Liver (tissue), 9 donors: ENCODE data around the gene ZNF831. TPM values are rescaled to one million over a fixed set of nuclear protein-coding genes. Genes with fewer than 3 reads are reported as not detected.

Experiments used
- DNase-seq: peaks from one replicate; pipeline ENCODE4 v3.0.0-alpha.2; 2017; ENCODE audit warnings: low spot score
- H3K27ac ChIP-seq, 2 donors: one replicate each; pipeline ENCODE4 v1.7.0; 2013; ENCODE audit warnings: inconsistent platforms in 2 of 2, low read length in 2 of 2, control low read depth in 1 of 2, low read depth in 1 of 2, mild to moderate bottlenecking in 1 of 2
- H3K27me3 ChIP-seq, 4 donors: one replicate each; pipeline versions ENCODE4 v1.6.1 to v1.7.0; 2013; ENCODE audit warnings: low read length in 3 of 4, inconsistent platforms in 1 of 4, mild to moderate bottlenecking in 1 of 4, moderate library complexity in 1 of 4; ENCODE audit not compliant: control insufficient read depth in 4 of 4, insufficient read depth in 4 of 4
- H3K36me3 ChIP-seq, 4 donors: one replicate each; pipeline versions ENCODE4 v1.6.1 to v1.7.0; 2013; ENCODE audit warnings: low read length in 3 of 4, mild to moderate bottlenecking in 3 of 4, low read depth in 1 of 4, moderate library complexity in 1 of 4; ENCODE audit not compliant: control insufficient read depth in 4 of 4, insufficient read depth in 3 of 4
- H3K4me1 ChIP-seq, 4 donors: one replicate each; pipeline versions ENCODE4 v1.6.1 to v1.7.0; 2013; ENCODE audit warnings: low read length in 3 of 4, mild to moderate bottlenecking in 3 of 4, moderate library complexity in 1 of 4; ENCODE audit not compliant: control insufficient read depth in 4 of 4, insufficient read depth in 4 of 4
- H3K4me3 ChIP-seq, 3 donors: one replicate each; pipeline versions ENCODE4 v1.6.1 to v1.7.0; 2013; ENCODE audit warnings: low read length in 3 of 3, control low read depth in 1 of 3, low read depth in 1 of 3, mild to moderate bottlenecking in 1 of 3
- H3K9ac ChIP-seq, 2 donors: one replicate each; pipeline ENCODE4 v1.7.0; 2013; ENCODE audit warnings: low read length in 2 of 2, mild to moderate bottlenecking in 2 of 2, moderate library complexity in 2 of 2, control low read depth in 1 of 2, low read depth in 1 of 2
- H3K9me3 ChIP-seq, 4 donors: one replicate each; pipeline versions ENCODE4 v1.6.1 to v1.7.0; 2013; ENCODE audit warnings: low read length in 3 of 4; ENCODE audit not compliant: control insufficient read depth in 4 of 4
- EGR1 ChIP-seq, 2 donors: IDR thresholded peaks; 2 replicates each; pipeline ENCODE4 v1.6.1; 2016 to 2018; ENCODE audit warnings: antibody characterized with exemption in 2 of 2, low read depth in 2 of 2
- FOXA1 ChIP-seq: IDR thresholded peaks from 2 replicates; pipeline ENCODE4 v1.6.1; 2016; ENCODE audit warnings: antibody characterized with exemption
- FOXA2 ChIP-seq: IDR thresholded peaks from 2 replicates; pipeline ENCODE4 v1.6.1; 2016; ENCODE audit warnings: antibody characterized with exemption
- GABPA ChIP-seq, 2 donors: IDR thresholded peaks in 1 of 2; conservative IDR thresholded peaks in 1 of 2; 2 replicates each; pipeline ENCODE4 v1.6.1; 2016; ENCODE audit warnings: antibody characterized with exemption in 2 of 2, mild to moderate bottlenecking in 1 of 2, moderate library complexity in 1 of 2
- HNF4A ChIP-seq, 2 donors: conservative IDR thresholded peaks; 2 replicates each; pipeline ENCODE4 v1.6.1; 2016; ENCODE audit warnings: antibody characterized with exemption in 2 of 2, mild to moderate bottlenecking in 2 of 2
- HNF4G ChIP-seq: IDR thresholded peaks from 2 replicates; pipeline ENCODE4 v1.6.1; 2016; ENCODE audit warnings: antibody characterized with exemption
- JUND ChIP-seq, 2 donors: IDR thresholded peaks; 2 replicates each; pipeline ENCODE4 v1.6.1; 2016; ENCODE audit warnings: antibody characterized with exemption in 2 of 2
- NR2F2 ChIP-seq: IDR thresholded peaks from 2 replicates; pipeline ENCODE4 v1.6.1; 2016; ENCODE audit warnings: antibody characterized with exemption
- RAD21 ChIP-seq, 2 donors: IDR thresholded peaks; 2 replicates each; pipeline ENCODE4 v1.6.1; 2016; ENCODE audit warnings: antibody characterized with exemption in 2 of 2, mild to moderate bottlenecking in 2 of 2
- RXRA ChIP-seq, 2 donors: IDR thresholded peaks; 2 replicates each; pipeline ENCODE4 v1.6.1; 2017 to 2018; ENCODE audit warnings: antibody characterized with exemption in 2 of 2, mild to moderate bottlenecking in 1 of 2
- SP1 ChIP-seq: IDR thresholded peaks from 2 replicates; pipeline ENCODE4 v1.6.1; 2018; ENCODE audit warnings: antibody characterized with exemption, mild to moderate bottlenecking
- TAF1 ChIP-seq: conservative IDR thresholded peaks from 2 replicates; pipeline ENCODE4 v1.6.1; 2016; ENCODE audit warnings: antibody characterized with exemption, mild to moderate bottlenecking
- YY1 ChIP-seq: IDR thresholded peaks from 2 replicates; pipeline ENCODE4 v1.6.1; 2016; ENCODE audit warnings: antibody characterized with exemption, mild to moderate bottlenecking
- WGBS: extraction: QIAGEN DNeasy Blood & Tissue Kit; methylation state at CpG from one replicate; pipeline ENCODE4 v1.1.7; 2013; 5-methylcytosine and 5-hydroxymethylcytosine counted together
- polyA plus RNA-seq, 2 donors: library from polyadenylated mRNA; stranded (reverse) in 1 of 2; unstranded in 1 of 2; fragments of 200-250 nt in 1 of 2; fragments of >200 nt in 1 of 2; fragmentation: Nextera tagmentation in 1 of 2; extraction: Ambion mirVana in 1 of 2; gene quantifications; one replicate each; pipeline versions ENCODE4 v1.2.1 to v1.2.3, GENCODE V29; 2013 to 2015
- total RNA-seq, 2 donors: library from RNA; depleted of rRNA; stranded (reverse); fragments of >200 nt; gene quantifications; one replicate each; pipeline ENCODE4 v1.2.3, GENCODE V29; 2014
- TF ChIP-seq, protein P1 (sequence below): IDR thresholded peaks from 2 replicates; pipeline ENCODE4 v1.6.1; 2016; ENCODE audit warnings: antibody characterized with exemption
- TF ChIP-seq, protein P2 (sequence below): IDR thresholded peaks from 2 replicates; pipeline ENCODE4 v1.6.1; 2016; ENCODE audit warnings: antibody characterized with exemption
- TF ChIP-seq, protein P3 (sequence below): IDR thresholded peaks from 2 replicates; pipeline ENCODE4 v1.6.1; 2016; ENCODE audit warnings: antibody characterized with exemption, mild to moderate bottlenecking
- TF ChIP-seq, protein P4 (sequence below): fragments of 150-350 bp; IDR thresholded peaks from 2 replicates; pipeline ENCODE4 v1.5.1; 2017; ENCODE audit warnings: improper control_type of control experiment, low read depth, low read length; ENCODE audit not compliant: missing input control
- TF ChIP-seq, protein P5 (sequence below): IDR thresholded peaks from 2 replicates; pipeline ENCODE4 v1.6.1; 2016; ENCODE audit warnings: antibody characterized with exemption
- donor health status: healthy.
- donor health status: healthy.
- donor health status: healthy.
- donor health status: healthy.
- donor health status: healthy.

ZNF831 gene
- total and polyA plus RNA-seq, 4 donors = 0.06 to 0.75 (median 0.13) TPM

DNA sequence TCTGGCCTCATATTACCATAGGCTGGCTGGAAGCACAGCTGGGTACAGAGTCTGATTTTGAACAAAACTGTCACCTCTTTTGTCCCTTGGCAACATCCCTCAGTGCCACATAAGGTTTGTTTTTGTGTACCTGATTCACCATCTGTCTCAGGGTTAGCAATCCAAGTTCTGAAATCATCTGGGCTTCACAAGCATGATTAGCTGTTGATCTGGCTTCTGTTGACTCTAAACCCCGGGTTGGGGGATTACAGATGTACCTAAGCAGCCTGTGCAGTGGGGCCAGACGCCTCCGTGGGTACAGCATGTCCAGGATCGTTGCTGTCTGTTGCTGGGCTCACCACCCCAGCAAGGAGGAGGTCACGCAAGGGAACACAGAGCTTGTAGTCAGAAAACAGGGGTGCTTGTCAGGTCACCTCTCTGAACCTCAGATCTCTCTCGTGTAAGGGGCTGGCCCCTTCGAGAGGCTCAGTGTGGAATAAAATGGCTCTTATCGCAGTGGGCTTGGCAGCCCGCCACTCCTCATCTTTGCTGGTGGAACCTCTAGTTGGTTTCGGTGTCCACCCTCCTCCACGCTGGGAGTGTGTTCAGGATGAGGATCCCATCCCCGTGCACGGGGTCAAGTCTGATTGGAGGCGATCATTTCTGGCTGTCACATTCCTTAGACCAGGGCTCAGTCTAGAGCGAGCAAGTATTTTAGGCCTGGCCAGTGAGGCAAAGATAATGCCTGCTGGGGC lies 39.2 kb upstream of the ZNF831 start (continued):
- TF ChIP-seq, protein P1, sequence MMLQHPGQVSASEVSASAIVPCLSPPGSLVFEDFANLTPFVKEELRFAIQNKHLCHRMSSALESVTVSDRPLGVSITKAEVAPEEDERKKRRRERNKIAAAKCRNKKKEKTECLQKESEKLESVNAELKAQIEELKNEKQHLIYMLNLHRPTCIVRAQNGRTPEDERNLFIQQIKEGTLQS = no peak
- TF ChIP-seq, protein P2, sequence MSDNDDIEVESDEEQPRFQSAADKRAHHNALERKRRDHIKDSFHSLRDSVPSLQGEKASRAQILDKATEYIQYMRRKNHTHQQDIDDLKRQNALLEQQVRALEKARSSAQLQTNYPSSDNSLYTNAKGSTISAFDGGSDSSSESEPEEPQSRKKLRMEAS = no peak
- no peak for TF ChIP-seq SP1

DNA sequence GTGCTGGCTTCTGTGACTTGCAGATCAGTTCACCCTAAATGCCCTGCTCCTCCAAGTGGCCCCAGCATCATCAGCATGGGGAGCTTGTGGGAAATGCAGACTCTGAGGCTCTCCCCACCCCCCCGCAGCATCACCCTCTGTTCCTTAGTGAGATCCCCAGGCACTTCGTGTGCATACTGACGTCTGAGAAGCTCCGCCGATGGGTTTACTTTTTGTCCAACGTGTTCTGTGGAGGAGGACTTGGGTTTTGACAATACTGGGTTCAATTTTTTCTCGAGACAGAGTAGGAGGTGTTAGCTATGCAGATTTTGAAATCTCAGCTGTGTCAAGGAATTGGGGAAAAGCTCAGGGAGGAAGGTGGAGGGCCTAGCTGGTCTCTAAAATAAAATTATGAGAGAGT lies 38.3 kb upstream of the ZNF831 start:
- no peaks in the 10 kb centered on the region for H3K36me3 ChIP-seq
- H3K9ac ChIP-seq = no peak overlapping the region
- peaks cover 0 to 7% (median 3%) of the 10 kb centered on the region in 4 donors for H3K9me3 ChIP-seq
- H3K4me3 ChIP-seq = no peak overlapping the region
- no peak for DNase-seq
- H3K4me1 ChIP-seq = no peaks in the 10 kb centered on the region
- no peaks in the 10 kb centered on the region for H3K27me3 ChIP-seq
- TF ChIP-seq EGR1 (IDR thresholded peaks at IDR 0.05; ENCODE audit: low read depth in 2 of 2) = no peak
- TF ChIP-seq, protein P3, sequence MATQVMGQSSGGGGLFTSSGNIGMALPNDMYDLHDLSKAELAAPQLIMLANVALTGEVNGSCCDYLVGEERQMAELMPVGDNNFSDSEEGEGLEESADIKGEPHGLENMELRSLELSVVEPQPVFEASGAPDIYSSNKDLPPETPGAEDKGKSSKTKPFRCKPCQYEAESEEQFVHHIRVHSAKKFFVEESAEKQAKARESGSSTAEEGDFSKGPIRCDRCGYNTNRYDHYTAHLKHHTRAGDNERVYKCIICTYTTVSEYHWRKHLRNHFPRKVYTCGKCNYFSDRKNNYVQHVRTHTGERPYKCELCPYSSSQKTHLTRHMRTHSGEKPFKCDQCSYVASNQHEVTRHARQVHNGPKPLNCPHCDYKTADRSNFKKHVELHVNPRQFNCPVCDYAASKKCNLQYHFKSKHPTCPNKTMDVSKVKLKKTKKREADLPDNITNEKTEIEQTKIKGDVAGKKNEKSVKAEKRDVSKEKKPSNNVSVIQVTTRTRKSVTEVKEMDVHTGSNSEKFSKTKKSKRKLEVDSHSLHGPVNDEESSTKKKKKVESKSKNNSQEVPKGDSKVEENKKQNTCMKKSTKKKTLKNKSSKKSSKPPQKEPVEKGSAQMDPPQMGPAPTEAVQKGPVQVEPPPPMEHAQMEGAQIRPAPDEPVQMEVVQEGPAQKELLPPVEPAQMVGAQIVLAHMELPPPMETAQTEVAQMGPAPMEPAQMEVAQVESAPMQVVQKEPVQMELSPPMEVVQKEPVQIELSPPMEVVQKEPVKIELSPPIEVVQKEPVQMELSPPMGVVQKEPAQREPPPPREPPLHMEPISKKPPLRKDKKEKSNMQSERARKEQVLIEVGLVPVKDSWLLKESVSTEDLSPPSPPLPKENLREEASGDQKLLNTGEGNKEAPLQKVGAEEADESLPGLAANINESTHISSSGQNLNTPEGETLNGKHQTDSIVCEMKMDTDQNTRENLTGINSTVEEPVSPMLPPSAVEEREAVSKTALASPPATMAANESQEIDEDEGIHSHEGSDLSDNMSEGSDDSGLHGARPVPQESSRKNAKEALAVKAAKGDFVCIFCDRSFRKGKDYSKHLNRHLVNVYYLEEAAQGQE = no peak
- TF ChIP-seq, protein P2 = no peak
- TF ChIP-seq, protein P4, sequence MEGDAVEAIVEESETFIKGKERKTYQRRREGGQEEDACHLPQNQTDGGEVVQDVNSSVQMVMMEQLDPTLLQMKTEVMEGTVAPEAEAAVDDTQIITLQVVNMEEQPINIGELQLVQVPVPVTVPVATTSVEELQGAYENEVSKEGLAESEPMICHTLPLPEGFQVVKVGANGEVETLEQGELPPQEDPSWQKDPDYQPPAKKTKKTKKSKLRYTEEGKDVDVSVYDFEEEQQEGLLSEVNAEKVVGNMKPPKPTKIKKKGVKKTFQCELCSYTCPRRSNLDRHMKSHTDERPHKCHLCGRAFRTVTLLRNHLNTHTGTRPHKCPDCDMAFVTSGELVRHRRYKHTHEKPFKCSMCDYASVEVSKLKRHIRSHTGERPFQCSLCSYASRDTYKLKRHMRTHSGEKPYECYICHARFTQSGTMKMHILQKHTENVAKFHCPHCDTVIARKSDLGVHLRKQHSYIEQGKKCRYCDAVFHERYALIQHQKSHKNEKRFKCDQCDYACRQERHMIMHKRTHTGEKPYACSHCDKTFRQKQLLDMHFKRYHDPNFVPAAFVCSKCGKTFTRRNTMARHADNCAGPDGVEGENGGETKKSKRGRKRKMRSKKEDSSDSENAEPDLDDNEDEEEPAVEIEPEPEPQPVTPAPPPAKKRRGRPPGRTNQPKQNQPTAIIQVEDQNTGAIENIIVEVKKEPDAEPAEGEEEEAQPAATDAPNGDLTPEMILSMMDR = no peak
- no peak for TF ChIP-seq FOXA2
- TF ChIP-seq TAF1 = no peak
- TF ChIP-seq SP1 = no peak
- TF ChIP-seq HNF4A (conservative IDR thresholded peaks at IDR 0.05) = no peak
- TF ChIP-seq NR2F2 = no peak
- no peak for TF ChIP-seq YY1
- TF ChIP-seq, protein P5, sequence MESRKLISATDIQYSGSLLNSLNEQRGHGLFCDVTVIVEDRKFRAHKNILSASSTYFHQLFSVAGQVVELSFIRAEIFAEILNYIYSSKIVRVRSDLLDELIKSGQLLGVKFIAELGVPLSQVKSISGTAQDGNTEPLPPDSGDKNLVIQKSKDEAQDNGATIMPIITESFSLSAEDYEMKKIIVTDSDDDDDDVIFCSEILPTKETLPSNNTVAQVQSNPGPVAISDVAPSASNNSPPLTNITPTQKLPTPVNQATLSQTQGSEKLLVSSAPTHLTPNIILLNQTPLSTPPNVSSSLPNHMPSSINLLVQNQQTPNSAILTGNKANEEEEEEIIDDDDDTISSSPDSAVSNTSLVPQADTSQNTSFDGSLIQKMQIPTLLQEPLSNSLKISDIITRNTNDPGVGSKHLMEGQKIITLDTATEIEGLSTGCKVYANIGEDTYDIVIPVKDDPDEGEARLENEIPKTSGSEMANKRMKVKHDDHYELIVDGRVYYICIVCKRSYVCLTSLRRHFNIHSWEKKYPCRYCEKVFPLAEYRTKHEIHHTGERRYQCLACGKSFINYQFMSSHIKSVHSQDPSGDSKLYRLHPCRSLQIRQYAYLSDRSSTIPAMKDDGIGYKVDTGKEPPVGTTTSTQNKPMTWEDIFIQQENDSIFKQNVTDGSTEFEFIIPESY = no peak
- no peak for TF ChIP-seq JUND (IDR thresholded peaks at IDR 0.05)
- TF ChIP-seq, protein P1 = no peak
- no peak for TF ChIP-seq GABPA (IDR thresholded peaks at IDR 0.05 in 1 of 2, conservative IDR thresholded peaks at IDR 0.05 in 1 of 2)
- TF ChIP-seq FOXA1 = no peak
- no peak for TF ChIP-seq HNF4G
- TF ChIP-seq RAD21 (IDR thresholded peaks at IDR 0.05) = no peak
- no peak for TF ChIP-seq RXRA (IDR thresholded peaks at IDR 0.05)
- WGBS = 83% methylated on average over 7 of the region's 7 CpGs
- H3K27ac ChIP-seq = no peak overlapping the region
